RKO (cell line): Measurements from ENCODE around the gene RPRD2.
"Not testable (repeated sequence)": the region's sequence is repeated elsewhere in the genome, so short reads cannot be mapped to it uniquely, and the experiment has no call there.

ENCODE experiments used
- DNase-seq: peaks from one replicate; pipeline ENCODE4 v3.0.0-alpha.2; 2016; ENCODE audit warnings: low spot score

RPRD2 gene

GRCh38 chr1:150363426-150364230 is at the start of gene RPRD2:
Gene RPRD2, plus strand, starts transcription at chr1:150364147. Its CDS starts 568 bp downstream, at chr1:150364715.
- DNase-seq, result peak; percentile 99

DNA sequence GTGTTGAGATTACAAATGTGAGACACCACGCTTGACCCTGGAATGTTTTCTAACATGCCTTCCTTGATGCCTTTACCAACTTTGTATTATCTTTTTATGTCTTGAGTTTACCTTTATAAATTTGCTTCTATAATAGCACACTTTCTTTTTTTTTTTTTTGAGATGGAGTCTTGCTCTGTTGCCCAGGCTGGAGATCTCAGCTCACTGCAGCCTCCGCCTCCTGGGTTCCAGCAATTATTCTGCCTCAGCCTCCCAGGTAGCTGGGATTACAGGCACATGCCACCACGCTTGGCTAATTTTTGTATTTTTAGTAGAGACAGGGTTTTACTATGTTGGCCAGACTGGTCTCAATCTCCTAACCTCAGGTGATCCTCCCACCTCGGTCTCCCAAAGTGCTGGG is 49.3 kb upstream of the RPRD2 start:
- DNase-seq, result not testable (repeated sequence)

- no peak for DNase-seq
Observed at GRCh38 chr1:150320667-150320978, 43.3 kb upstream of the RPRD2 start.

DNA sequence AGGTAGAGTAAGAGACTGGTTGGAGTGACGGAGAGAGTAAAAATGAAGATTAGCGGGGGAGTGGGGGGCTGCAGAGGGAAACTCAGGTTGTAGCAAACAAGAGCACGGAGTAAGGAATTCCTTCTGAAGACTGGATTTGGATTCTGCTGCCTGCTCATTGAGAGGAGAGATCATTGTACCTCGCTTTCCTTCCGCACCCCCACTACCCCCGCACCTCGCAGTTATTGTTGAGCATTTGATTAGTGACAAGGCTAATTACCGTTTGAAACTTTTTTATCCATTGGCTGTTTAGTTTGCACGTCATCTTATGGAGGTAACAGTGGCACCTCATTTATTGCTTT is 42.2 kb upstream of the RPRD2 start:
- DNase-seq, result no peak

GRCh38 chr1:150322310-150322709 is 41.6 kb upstream of the RPRD2 start:
- peak; percentile 72 for DNase-seq

- DNase-seq, result no peak
Observed at GRCh38 chr1:150332651-150333290, 31.2 kb upstream of the RPRD2 start.

DNA sequence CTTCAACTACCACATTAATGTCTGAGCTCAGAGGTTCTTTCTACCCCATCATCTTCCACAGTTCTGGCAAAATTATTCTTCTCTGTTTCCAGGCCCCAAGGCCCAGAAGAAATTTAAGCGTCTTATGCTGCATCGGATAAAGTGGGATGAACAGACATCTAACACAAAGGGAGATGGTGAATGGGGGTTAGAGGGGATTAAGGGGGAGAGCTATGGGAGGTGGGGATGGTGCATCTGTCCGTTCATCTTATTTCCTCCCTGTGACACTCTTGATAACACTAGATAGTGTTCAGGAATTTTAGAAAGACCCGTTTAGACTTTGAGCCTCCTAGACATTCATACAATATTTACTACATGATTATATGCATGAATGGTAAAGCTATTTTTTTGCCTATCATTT is 17.6 kb upstream of the RPRD2 start:
- DNase-seq, result no peak

DNA sequence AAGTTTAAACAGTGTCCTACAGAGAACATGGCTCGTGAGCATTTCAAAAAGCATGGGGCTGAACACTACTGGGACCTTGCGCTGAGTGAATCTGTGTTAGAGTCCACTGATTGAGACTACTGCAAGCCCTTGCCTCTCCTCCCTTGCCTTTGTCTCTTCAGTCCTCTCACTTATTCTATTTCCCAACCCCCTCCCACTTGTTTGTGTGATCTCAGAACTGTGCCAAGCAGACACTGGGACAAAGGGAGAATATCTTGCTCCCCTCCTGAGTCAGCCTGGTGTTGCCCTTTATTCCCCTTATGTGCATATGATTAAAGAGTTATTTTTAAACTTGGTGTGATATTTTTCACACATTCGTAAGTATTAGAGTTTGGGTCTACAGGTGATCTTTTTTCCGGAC is 11.1 kb upstream of the RPRD2 start:
- no peak for DNase-seq

DNA sequence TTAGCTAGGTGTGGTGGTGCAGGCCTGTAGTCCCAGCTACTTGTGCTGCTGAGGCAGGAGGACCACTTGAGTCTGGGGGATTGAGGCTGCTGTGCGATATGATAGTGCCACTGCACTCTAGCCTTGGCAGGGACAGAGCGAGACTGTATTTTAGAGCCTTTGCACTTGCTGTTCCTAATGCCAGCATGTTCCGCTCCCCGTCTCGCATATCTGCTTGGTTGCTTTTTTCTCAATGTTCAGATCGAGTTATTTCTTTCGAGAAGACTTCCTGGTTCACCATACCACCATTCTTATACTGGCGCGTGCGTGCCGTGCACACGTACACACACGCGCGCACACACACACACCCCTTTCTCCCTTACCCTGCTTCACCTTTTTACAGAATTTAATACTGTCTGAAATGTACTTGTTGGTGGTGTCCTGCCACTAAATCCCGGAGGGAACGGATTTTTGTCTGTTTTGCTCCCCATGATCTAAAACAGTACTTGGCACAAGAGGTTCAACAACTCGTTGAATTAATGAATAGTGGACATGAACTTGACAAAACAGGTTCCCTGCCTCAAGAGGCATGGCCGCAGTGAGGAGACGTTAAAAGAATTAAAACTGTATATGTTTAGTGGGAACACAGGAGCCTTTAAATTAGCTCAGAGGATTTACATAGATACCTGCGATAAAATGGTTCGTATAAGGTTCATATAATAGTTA is 1.1 kb upstream of the RPRD2 start:
- DNase-seq, result no peak

GRCh38 chr1:150364231-150365003 is 470 bp downstream of the RPRD2 start:
- DNase-seq, result peak; percentile 88

DNA sequence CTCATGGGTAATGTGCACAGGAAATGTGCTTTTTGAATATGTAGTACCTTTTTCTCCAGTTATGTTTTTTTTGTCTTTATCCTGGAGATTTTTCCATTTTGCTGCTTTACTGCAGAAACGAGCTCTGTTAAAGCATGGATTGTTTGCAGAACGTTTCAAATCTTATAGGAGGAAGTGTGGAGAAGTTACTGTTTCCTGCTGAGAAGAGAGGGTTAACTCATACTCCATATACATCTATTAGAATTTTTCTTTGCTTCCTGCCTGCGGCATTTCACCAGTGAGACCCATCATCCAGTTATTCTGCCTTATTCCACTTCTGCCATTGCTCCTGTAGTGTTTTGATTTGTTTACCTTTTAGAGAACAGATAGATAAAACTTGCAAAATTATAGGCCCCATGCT is 2.0 kb downstream of the RPRD2 start:
- peak; percentile 48 for DNase-seq

GRCh38 chr1:150366416-150367296 is 2.7 kb downstream of the RPRD2 start:
- DNase-seq, result peak; percentile 70

GRCh38 chr1:150371110-150371509 is 7.2 kb downstream of the RPRD2 start:
- DNase-seq, result no peak

- DNase-seq, result no peak
Observed at GRCh38 chr1:150372580-150372979, 8.6 kb downstream of the RPRD2 start.

DNA sequence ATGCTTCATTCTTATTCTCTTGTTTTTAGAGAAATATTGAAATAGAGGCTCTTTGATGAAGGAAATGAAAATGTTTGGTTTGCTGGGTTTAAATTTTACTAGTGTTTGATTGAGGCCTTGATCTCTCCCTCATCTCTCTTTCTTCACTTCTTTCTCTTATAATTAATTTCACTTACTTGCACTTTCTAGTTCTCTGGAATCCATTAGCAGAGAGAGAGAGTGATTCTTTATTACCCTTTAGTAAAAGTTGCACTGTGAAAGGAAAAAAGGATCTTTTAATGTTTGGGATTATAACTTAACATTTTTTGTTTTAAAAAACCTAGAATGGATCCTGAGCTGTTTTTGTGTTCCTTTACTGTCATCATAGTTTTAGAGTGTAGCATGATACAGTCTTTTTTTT is 12.2 kb downstream of the RPRD2 start:
- no peak for DNase-seq

DNA sequence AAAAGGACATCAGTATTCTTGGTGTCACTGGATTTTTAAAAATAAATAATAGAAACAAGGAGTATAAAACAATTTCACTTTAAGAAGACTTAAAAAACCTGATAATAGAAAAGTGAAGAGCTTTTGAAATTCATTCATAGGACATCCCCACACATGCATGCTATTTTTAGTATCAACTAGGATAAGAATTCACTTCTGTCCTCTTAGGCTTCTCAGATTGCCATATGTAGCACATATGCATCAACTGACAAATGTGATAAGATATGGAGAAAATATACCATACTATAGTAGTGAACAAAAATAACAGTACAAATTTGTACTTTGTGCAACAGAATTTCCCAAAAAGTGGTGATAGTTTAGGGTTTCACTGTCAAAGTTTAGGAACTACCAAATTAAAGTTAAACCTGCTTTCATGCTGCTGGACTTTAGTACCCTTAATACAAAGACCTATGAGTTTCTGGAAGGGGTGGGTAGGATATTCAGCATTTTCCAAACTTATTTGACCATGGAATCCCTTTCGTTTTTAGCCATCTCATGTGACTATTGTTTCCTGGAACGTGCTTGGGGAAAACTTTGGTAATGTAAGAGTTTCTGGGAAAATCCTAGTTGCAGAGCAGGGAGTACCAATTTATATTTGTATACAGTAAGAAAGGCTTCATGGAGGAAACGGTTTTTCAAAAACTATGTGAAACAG is 19.8 kb downstream of the RPRD2 start:
- DNase-seq, result no peak

DNA sequence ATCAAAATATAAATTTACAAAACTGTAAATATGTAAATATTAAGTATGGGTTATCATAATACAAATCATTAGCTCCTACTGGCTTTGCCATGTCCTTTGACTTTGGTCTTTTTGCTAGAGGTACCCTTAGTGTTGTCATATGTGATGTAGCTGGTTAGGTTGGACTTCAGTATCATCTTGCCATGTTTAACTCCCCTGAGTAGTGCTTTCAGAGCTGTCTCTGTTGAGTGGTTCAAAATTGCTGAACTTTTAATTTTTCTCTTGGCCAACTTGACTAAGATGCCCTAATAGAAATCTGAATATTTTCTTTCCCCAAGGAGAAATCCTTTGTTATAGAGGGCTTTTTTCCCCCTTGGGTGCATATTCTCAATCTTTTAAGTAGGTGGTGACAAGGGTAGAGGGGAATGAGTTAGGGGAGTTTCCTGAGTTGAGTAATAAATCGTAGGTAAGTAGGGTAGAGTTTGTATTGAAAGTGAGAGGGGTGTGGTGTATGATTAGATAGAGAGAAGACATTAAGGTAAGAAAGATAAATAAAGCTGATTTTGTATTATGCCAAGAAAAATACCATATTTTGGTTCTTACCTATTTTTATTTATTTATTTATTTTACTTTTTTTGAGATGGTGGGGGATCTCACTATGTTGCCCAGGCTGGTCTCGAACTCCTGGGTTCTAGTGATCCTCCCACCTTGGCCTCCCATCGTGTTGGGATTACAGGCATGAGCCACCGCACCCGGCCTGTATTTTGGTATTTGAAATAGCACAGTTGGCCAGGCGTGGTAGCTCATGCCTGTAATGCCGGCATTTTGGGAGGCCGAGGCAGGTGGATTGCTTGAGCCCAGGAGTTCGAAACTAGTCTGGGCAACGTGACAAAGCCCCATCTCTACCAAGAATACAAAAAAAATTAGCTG is 21.8 kb downstream of the RPRD2 start:
- DNase-seq, result no peak

DNA sequence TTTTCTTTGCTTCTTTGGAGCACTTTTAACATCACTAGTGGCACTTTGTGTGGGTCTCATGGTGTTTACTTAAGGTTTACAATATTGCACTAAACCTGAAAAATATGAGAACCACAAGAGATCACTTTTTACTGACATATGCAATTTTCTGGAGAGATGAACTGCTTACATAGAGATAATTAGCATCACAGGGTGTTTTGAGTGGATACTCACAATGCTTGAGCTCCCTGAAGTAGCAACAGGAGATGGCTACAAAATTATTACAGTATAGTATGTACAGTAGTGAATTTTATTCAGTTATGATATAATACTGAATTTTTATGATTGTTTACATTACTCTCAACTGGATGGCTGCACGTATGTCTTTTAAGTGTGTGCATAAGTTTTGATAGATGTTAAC is 22.6 kb downstream of the RPRD2 start:
- no peak for DNase-seq

DNA sequence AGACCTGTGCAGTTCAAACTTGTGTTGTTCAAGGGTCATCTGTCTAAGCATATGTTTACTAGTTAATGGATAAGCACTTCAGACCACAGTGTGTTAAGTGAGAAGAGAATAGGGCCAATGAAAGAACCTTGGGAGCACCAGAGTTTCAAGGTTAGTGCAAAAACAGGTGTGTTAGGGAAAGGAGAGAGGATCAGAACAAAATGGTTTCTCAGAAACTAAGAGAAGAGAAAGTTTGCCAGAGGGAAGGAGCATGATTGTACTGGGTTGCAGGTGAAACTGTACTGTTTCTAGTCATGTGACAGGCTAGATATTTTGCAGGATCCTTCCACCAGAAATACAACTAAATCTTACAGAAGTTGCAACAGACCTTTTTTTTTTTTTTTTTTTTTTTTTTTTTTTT is 23.3 kb downstream of the RPRD2 start:
- no peak for DNase-seq

GRCh38 chr1:150388241-150388640 is 24.3 kb downstream of the RPRD2 start:
- DNase-seq, result no peak
